Spinal cord (tissue), 10 donors: ENCODE data around the gene OR1J1. TPM values are rescaled to one million over a fixed set of nuclear protein-coding genes. Genes with fewer than 3 reads are reported as not detected.

Experiments used
- DNase-seq, 6 donors: peaks; one replicate each; pipeline versions ENCODE4 v3.0.0 to v3.0.0-alpha.2; 2013 to 2015; ENCODE audit warnings: low spot score in 6 of 6, low read depth in 4 of 6
- H3K27ac ChIP-seq: one replicate; pipeline ENCODE4 v1.5.1; 2013; ENCODE audit warnings: low read depth, low read length, control low read depth
- H3K27me3 ChIP-seq: one replicate; pipeline ENCODE4 v1.6.1; 2013; ENCODE audit warnings: low read length; ENCODE audit not compliant: control insufficient read depth, insufficient read depth
- H3K36me3 ChIP-seq: one replicate; pipeline ENCODE4 v1.6.1; 2013; ENCODE audit warnings: low read length; ENCODE audit not compliant: control insufficient read depth, insufficient read depth
- H3K4me1 ChIP-seq: one replicate; pipeline ENCODE4 v1.6.1; 2013; ENCODE audit warnings: low read length; ENCODE audit not compliant: control insufficient read depth, insufficient read depth
- H3K4me3 ChIP-seq: one replicate; pipeline ENCODE4 v1.5.1; 2013; ENCODE audit warnings: low read depth, low read length, control low read depth
- H3K9me3 ChIP-seq: one replicate; pipeline ENCODE4 v1.6.1; 2013; ENCODE audit warnings: low read length; ENCODE audit not compliant: control insufficient read depth, insufficient read depth
- WGBS: methylation state at CpG from one replicate; pipeline ENCODE4 v1.1.5; 2013; ENCODE audit warnings: missing lambda C conversion rate; ENCODE audit not compliant: insufficient coverage; 5-methylcytosine and 5-hydroxymethylcytosine counted together
- polyA plus RNA-seq, 2 donors: library from polyadenylated mRNA; unstranded; fragments of 120-200 nt; gene quantifications; one replicate each; pipeline ENCODE4 v1.2.1, GENCODE V29; 2013; ENCODE audit not compliant: insufficient read length in 2 of 2
- total RNA-seq, 2 donors: library from RNA; depleted of rRNA in 1 of 2; stranded (reverse); fragments of 120-200 nt in 1 of 2; fragments of >200 nt in 1 of 2; gene quantifications; one replicate each; pipeline versions ENCODE4 v1.2.3 to v1.2.4, GENCODE V29; 2013 to 2014
- donor health status: healthy.

OR1J1 gene
- total and polyA plus RNA-seq, 4 donors, result not detected

DNA sequence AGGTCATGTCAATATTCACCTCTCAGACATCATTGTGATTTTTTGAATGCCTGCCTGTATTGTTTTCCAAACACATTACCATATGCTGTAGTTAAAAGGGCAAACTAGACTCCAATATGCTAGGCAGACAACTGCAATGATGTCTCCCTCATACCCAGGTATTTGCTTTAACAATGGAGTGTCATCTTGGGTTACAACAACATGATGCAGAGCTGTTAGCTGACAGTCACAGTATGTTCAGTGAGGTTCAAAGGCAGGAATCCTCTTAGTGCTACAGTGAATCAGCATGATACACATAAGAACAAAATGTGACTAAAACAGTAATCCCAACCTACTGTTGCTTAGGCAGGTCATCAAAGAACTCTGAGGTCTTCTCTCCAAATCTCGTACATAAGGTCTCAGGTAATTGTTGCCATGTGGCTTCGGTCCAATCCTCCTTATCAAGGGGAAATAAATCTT, 24.0 kb downstream of the OR1J1 start:
- WGBS, result no CpG with 5 or more reads among the region's 2 CpGs
- H3K4me3 ChIP-seq, result no peak overlapping the region
- H3K27ac ChIP-seq, result no peak overlapping the region
- no peaks in the 10 kb centered on the region for H3K4me1 ChIP-seq
- H3K9me3 ChIP-seq, result no peaks in the 10 kb centered on the region
- no peaks in the 10 kb centered on the region for H3K36me3 ChIP-seq
- no peaks in the 10 kb centered on the region for H3K27me3 ChIP-seq
- no peak for DNase-seq

DNA sequence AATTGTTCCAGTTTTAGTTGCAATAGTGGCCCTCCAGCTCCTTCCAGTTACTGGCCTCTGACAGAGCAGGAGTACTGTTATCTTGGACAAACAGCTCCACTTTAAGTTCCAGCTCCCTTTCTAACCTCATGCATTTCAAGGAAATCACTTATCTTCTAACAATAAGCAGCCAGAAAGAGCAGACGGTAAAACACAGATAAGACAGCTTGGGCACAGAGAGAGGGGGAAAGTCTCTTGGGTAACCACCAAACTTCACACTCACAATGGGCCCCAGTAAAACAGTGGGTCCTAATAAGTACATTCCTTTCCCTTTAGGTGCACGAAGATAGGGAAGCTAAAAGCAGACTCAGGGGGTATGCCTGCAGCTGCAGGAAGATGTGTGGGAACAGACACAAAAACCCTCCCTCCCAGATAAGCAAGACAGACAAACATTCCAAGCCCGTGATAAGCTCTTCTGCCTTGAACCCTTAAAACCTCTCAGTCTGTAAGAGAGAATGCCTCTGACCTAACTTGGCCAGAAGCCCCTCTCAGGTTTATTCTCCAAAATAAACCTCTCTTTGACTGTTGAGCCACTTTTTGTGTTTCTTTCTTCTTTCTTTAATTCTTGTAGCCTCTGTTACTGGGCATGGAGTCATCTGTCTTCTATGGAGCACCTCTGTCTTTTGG, 30.8 kb downstream of the OR1J1 start:
- no peak for DNase-seq
- H3K4me1 ChIP-seq, result no peaks in the 10 kb centered on the region
- WGBS, result 20% methylated on average over 1 of the region's 3 CpGs
- H3K4me3 ChIP-seq, result no peak overlapping the region
- no peaks in the 10 kb centered on the region for H3K9me3 ChIP-seq
- H3K27me3 ChIP-seq, result peaks cover 3% of the 10 kb centered on the region
- H3K36me3 ChIP-seq, result no peaks in the 10 kb centered on the region
- no peak overlapping the region for H3K27ac ChIP-seq

DNA sequence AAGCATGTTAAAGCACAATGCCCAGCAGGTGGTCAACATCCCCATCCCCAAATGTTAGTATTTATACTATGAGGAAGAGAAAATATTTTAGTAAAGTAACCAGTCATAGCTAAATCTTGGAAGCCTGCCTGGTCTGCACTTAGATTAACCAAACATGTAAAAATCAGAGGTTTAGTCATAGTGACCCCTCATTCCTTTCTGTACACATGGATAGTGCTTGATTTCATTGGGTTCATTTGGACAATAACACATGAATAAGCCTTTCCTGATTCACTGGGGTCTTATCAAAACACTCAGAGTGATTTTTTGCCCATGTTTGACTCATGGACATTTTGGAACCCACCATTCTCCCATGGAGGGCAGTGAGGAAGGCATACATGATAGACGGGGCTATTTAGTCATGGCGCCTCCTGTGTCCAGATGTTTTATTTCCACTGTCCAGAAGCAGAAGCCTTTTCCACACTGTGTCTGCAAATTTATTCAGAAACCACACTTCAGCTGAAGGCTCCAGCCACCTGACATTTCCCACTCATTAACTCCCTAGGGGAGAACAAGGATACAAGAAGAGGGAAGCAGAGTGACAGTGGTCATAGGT, 32.5 kb downstream of the OR1J1 start:
- no peak for DNase-seq
- no peaks in the 10 kb centered on the region for H3K9me3 ChIP-seq
- no CpG with 5 or more reads among the region's 2 CpGs for WGBS
- H3K4me1 ChIP-seq, result no peaks in the 10 kb centered on the region
- H3K36me3 ChIP-seq, result no peaks in the 10 kb centered on the region
- H3K27me3 ChIP-seq, result peaks cover 3% of the 10 kb centered on the region
- H3K4me3 ChIP-seq, result no peak overlapping the region
- H3K27ac ChIP-seq, result no peak overlapping the region

- H3K4me3 ChIP-seq, result no peak overlapping the region
- H3K36me3 ChIP-seq, result no peaks in the 10 kb centered on the region
- H3K27me3 ChIP-seq, result peaks cover 3% of the 10 kb centered on the region
- 47% methylated on average over 3 of the region's 5 CpGs for WGBS
- no peak overlapping the region for H3K27ac ChIP-seq
- H3K9me3 ChIP-seq, result no peaks in the 10 kb centered on the region
- H3K4me1 ChIP-seq, result no peaks in the 10 kb centered on the region
- no peak for DNase-seq
Measured at GRCh38 chr9:122444041-122444733, 33.5 kb downstream of the OR1J1 start.

DNA sequence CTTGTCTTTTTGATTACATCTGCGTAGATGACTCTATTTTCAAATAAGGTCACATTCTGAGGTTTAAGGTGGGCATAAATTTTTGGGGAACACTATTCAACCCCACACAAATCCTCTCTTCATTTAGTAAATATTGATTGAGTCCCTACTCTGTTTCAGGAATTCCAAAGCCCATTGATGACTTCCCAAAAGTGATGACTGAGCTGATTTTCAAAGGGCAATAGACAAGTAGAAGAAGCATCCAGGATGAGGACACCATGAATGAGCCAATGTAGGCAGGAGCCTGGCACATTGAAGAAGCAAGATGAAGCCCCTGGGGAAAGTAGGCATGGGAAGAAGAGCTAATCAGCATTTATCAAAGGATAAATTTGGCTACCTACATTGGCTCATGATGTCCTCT, 35.2 kb downstream of the OR1J1 start:
- Histone ChIP-seq H3K36me3 (no peaks in the 10 kb centered on the region), H3K9me3 (no peaks in the 10 kb centered on the region), H3K27ac (no peak overlapping the region), H3K4me3 (no peak overlapping the region), H3K4me1 (no peaks in the 10 kb centered on the region), H3K27me3 (peaks cover 3% of the 10 kb centered on the region)
- no peak for DNase-seq
- WGBS, result no CpG with 5 or more reads among the region's 1 CpG

Other genes with a start within 250 kb of the OR1J1 start
- 1 to 10 TPM in 1 of 2 donors, under 1 TPM in 1; 0.99 to 5.1 TPM for gene LHX6, start 249.0 kb downstream of the OR1J1 start, total RNA-seq
- 1 to 10 TPM; 3.2 to 3.3 TPM for gene LHX6, start 249.0 kb downstream of the OR1J1 start, polyA plus RNA-seq
- 10 to 100 TPM; 14.4 to 21.2 TPM for gene RBM18, start 213.1 kb downstream of the OR1J1 start, total RNA-seq
- 10 to 100 TPM; 29.5 to 32.7 TPM for gene RBM18, start 213.1 kb downstream of the OR1J1 start, polyA plus RNA-seq
- 10 to 100 TPM; 29.5 to 31.6 TPM for gene MRRF, start 213.0 kb downstream of the OR1J1 start, total RNA-seq
- gene MRRF, start 213.0 kb downstream of the OR1J1 start, polyA plus RNA-seq, result 10 to 100 TPM; 23.5 to 26.1 TPM
- 1 to 10 TPM; 3.1 to 4.0 TPM for gene PTGS1, start 106.9 kb downstream of the OR1J1 start, total RNA-seq
- gene PTGS1, start 106.9 kb downstream of the OR1J1 start, polyA plus RNA-seq, result 1 to 10 TPM; 3.0 to 5.6 TPM
- gene OR1J2, start 32.9 kb upstream of the OR1J1 start, total RNA-seq, result not detected
- gene OR1J2, start 32.9 kb upstream of the OR1J1 start, polyA plus RNA-seq, result not detected
- not detected for gene OR1J4, start 41.2 kb upstream of the OR1J1 start, total RNA-seq
- not detected for gene OR1J4, start 41.2 kb upstream of the OR1J1 start, polyA plus RNA-seq
- gene OR1N1, start 49.4 kb upstream of the OR1J1 start, total RNA-seq, result not detected
- gene OR1N1, start 49.4 kb upstream of the OR1J1 start, polyA plus RNA-seq, result not detected
- not detected for gene OR1N2, start 75.2 kb upstream of the OR1J1 start, total RNA-seq
- gene OR1N2, start 75.2 kb upstream of the OR1J1 start, polyA plus RNA-seq, result not detected
- under 1 TPM in 1 of 2 donors, not detected in 1; 0.22 TPM for gene OR1L8, start 105.5 kb upstream of the OR1J1 start, total RNA-seq
- gene OR1L8, start 105.5 kb upstream of the OR1J1 start, polyA plus RNA-seq, result under 1 TPM in 1 of 2 donors, not detected in 1; 0.26 TPM
- gene OR1Q1, start 136.8 kb upstream of the OR1J1 start, total RNA-seq, result not detected
- not detected for gene OR1Q1, start 136.8 kb upstream of the OR1J1 start, polyA plus RNA-seq
- not detected for gene OR1B1, start 179.7 kb upstream of the OR1J1 start, total RNA-seq
- not detected for gene OR1B1, start 179.7 kb upstream of the OR1J1 start, polyA plus RNA-seq
- gene OR1L1, start 183.8 kb upstream of the OR1J1 start, total RNA-seq, result not detected
- gene OR1L1, start 183.8 kb upstream of the OR1J1 start, polyA plus RNA-seq, result not detected
- gene OR1L3, start 197.2 kb upstream of the OR1J1 start, total RNA-seq, result not detected
- not detected for gene OR1L3, start 197.2 kb upstream of the OR1J1 start, polyA plus RNA-seq
- gene OR1L4, start 246.1 kb upstream of the OR1J1 start, total RNA-seq, result not detected
- not detected for gene OR1L4, start 246.1 kb upstream of the OR1J1 start, polyA plus RNA-seq